ENCODE measurements around the gene ASB5.
A peak's percentile ranks its signal among the peaks of the same experiment; 100 is the strongest.

ASB5 gene

DNA sequence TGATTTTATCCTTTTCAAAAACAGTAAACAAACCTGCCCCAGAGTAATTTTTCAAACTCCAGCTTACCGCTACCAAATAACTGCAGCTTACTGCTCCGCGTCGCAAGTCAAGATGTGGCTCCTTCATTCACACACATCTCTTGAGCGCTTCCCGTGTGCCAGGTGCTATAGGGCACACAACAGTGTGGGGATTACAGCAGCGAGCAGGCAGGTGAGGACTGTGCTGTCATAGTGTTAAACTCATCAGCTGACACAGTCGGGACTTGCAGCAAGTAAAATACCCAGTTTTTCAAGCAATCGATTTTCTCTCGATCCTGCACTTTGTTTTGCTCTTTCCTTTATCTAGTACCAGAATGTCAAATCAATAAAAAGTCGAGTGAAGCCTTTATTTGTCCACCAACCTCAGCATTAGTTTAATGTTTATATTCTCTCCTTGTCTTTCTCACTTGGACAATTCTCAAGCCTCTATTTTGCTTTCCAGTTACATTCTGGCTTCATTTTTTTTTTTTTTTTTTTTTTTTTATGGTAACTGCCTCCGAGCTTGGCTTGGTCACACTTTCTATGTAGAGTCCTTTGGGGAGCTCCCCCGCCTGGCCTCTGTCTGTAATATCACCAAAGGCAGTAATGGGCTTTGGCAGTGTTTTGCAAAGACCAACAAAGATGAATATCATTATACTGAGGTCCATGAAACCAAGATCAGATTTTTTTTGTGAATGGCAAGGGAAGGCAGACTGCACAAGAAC, 8.3 kb upstream of the ASB5 start:
- DNase-seq: peak in 1 of 2 donors; percentile 0

- no peak for DNase-seq
Measured at GRCh38 chr4:176276710-176277109, 7.7 kb upstream of the ASB5 start.

DNA sequence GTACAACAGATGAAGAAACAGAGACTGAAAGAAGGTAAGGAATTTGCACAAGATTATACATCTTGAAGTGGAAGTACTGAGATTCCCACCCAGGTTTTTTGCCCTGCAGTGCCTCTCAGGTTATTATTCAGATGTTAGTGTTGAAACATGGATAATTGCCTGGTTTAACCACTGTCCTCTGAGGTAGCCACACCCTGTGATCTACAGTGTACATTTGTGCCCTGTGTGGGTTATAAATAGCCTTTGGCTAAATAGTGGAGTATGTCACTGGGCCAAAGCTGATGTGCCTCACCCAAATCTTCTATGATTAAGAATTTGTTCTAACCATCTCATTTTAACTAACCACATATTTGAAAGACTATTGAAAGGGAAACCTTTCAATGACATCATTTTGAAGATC, 5.4 kb upstream of the ASB5 start:
- no peak for DNase-seq

GRCh38 chr4:176273736-176274135, 4.7 kb upstream of the ASB5 start:
- DNase-seq: no peak

DNA sequence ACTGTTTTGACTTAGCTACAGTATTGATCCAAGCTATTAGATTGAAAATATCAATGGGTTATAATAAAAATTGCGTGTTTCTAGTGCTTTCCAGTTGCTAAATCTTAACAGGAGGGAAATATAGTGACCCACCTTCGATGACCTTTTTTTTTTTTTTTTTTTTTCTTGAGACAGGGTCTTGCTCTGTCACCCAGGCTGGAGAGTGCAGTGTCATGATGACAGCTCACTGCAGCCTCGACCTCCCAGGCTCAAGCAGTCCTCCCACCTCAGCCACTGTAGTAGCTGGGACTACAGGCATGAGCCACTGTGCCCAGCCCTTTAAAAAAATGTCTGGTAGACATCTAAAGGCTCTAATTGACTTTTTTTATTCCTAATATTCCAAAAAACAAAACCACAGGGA, 3.8 kb upstream of the ASB5 start:
- no peak for DNase-seq

GRCh38 chr4:176271749-176272148, 2.7 kb upstream of the ASB5 start:
- no peak for DNase-seq

DNA sequence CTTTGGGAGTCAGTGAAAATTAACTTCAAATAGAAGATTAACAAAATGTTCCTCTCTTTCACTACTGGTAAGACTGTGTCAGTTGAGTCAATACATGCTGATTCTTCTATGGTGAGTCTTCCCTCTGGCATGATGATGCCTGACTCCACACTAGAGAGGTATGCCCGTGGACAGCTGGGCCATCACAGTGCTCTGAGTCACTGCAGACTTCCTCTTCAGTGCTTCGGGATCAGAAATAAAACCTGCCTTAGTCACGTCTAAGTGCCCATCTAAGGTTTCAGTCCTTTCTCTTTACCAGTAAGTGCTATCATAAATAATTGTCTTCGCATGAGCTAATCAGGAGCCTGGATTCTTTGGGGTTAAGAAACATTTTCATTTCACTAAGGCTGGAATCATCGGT, 1.6 kb upstream of the ASB5 start:
- no peak for DNase-seq

DNA sequence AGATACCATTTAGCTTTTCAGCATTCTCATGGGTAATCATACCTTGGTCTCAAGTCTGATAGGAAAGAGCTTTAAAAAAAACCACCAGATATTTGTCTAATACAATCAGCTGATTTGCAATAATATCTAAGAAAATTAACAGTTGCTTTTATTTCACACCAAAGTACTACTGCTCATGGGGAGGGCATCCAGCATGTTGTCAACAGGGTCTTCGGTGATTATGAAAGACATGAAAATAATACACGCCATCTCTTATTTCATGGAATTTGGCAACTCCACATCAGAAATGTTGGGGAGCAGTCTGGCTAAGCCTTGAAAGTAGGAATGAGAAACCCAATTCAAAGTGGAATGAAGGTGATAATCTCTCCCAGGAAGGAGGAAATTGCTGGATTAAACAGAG, 3.0 kb downstream of the ASB5 start:
- no peak for DNase-seq

DNA sequence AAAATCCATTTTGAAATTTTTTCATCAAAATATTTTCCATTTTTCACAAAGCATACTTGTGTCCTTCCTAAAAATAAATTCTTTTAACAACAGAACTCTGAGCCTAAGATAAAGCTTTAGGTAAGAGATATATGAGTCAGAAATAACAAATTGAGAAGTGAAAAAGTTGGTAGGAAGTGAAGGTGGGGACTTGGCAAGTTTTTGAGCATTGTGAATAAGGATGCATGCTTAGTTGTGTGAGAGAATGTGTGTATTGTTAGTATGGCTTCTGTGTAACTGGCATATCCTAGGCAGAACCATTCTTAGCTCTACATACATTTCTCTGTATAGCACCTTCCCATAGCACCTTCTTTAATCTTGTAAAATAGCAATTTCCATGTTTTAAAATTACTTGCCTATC, 6.8 kb downstream of the ASB5 start:
- DNase-seq: no peak

DNA sequence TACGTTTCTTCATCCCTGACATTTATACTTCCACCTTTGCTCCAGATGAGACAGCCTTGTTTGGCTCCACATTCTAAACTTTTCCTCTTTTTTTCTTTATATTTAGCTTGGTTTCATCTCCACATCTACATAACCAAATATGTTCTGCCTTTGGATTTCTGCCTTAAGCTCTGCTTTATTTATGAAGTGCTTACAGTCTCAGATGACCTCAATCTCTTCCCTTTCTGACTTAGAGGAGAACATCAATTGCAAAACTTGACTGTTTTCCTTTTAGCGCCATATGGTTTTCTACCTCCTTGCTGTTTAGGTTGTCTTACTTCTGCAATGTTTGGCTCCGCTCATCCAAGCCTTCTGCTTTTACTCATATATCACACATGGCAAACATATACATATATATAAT, 7.5 kb downstream of the ASB5 start:
- no peak for DNase-seq

- no peak for DNase-seq
Measured at GRCh38 chr4:176261018-176261417, 8.0 kb downstream of the ASB5 start.

- DNase-seq: no peak
Measured at GRCh38 chr4:176259330-176260090, 9.5 kb downstream of the ASB5 start.

- DNase-seq: no peak
Measured at GRCh38 chr4:176258135-176258534, 10.9 kb downstream of the ASB5 start.

DNA sequence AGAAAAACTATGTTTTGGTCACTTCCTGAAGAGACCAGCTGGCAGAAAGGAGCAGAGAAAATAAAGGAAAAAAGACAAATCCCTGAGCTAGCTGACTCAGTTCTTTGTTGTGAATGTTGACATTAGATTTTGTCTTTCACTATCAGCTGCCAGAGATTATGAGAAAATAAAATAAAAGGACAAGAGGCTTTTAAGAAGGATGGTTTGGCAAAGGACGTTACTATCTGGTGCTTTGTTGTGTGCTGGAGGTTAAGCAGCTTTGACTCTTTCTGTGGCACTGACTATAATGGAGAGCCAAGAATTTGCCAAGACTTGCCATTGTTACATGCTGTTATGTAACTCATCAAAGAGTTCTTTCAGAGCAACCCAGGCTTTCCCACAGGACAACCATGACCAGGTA, 12.1 kb downstream of the ASB5 start:
- DNase-seq: no peak

GRCh38 chr4:176242764-176243347, 26.2 kb downstream of the ASB5 start:
- DNase-seq: no peak

- no peak for DNase-seq
Measured at GRCh38 chr4:176241703-176242102, 27.3 kb downstream of the ASB5 start.

DNA sequence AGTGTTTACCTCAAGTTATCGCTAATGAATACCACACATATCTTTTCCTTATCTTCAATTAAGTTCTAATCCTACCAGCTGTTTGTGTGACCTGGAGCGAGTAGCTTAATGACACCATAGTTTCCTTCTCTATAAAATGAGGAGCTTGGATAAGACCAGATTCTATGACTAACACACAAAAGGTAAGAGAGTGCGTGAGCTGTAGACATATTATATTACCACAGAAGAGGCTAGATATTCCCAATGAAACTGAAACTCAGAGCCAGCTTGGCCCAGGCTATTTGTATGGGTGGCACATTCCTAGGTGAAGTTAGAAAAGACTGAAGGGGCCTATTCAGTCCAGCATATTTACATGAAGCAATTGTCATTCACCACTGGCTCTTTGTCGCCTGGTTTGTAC, 30.2 kb downstream of the ASB5 start:
- no peak for DNase-seq

GRCh38 chr4:176238157-176238610, 30.8 kb downstream of the ASB5 start:
- DNase-seq: no peak

GRCh38 chr4:176236946-176237345, 32.1 kb downstream of the ASB5 start:
- DNase-seq: no peak

DNA sequence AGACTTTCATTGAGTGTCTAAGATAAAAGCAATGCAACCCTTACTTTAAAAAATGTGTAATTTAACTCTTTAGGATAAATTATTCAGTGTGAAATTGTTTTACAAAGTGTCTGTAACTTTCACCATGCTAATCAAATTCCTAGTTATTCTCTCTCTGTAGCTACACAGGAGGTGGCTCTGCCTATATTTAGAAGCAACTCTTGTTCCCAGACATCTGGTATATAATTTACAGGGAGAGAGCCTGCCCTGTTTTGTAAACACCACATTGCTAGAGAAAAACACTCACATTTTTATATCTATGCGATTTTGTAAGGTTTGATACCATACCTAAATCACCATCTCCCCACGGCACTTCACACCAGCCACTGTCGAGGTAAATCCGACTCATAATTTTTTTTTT, 38.2 kb downstream of the ASB5 start:
- DNase-seq: no peak

DNA sequence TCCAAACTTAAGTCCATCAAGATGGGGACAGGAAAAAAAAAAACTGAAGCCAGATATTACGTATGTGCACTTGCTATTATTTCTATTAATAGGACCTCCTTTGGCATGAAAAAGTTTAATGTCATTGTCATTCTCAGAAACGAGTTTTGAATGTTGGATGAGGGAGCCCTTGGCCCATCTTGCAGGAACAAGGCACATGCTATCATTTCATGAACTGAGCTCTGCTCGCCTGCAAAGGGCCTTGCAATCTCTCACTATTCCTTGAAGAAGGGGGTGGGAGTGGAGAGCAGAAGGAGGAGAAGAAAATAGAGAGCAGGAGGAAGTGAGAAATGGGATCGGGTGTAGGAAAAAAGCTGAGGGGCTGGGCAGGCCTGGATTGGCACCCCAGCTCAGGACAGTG, 39.4 kb downstream of the ASB5 start:
- DNase-seq: no peak

GRCh38 chr4:176226736-176227135, 42.3 kb downstream of the ASB5 start:
- DNase-seq: no peak

GRCh38 chr4:176223561-176223960, 45.5 kb downstream of the ASB5 start:
- no peak for DNase-seq

DNA sequence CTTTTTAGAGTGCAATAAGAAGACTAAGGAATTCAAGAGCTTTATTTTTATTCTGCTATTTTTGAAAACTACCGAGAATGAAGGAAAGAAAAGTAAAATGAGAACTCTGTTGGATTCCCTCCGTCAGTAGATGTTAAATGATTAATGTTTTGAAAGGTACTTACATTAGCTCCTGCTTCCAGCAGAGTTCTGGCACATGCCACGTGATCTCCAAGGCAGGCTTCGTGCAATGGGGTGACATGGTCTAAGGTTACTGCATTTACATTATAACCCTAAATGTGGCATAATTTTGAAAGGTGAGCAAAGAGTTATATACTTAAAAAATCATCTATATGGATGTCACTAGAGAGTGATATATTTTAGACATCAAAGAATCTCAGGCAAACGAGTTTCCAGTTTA, 46.9 kb downstream of the ASB5 start:
- DNase-seq: no peak

Data from stimulated activated CD4-positive, alpha-beta T cell treated with anti-CD3 and anti-CD28 coated beads, Interleukin-2, amount 100 ng/mL, for 48 hours (primary cell).